ENCODE measurements around the gene KCNE3.
"Not testable (repeated sequence)": the region's sequence is repeated elsewhere in the genome, so short reads cannot be mapped to it uniquely, and the experiment has no call there.

The KCNE3 gene

DNA sequence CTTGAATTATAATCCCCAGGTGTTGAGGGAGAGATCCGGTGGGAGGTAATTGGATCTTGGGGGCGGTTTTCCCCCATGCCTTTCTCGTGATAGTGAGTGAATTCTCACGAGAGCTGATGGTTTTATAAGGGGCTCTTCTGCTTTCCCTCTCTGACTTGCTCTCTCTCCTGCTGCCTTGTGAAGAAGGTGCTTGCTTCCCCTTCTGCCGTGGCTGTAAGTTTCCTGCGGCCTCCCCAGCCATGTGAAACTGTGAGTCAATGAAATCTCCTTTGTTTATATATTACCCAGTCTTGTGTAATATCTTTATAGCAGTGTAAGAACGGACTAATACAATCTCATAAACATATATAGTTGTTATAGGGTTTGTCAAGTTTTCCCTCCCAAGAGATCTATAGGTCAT, 32.8 kb downstream of the KCNE3 start:
- H3K4me3 Mint-ChIP-seq, result no peak overlapping the region
- no peaks in the 10 kb centered on the region for H3K27me3 Mint-ChIP-seq
- no peaks in the 10 kb centered on the region for H3K4me1 Mint-ChIP-seq
- H3K27ac Mint-ChIP-seq, result no peak overlapping the region
- H3K36me3 Mint-ChIP-seq, result no peaks in the 10 kb centered on the region
- no peaks in the 10 kb centered on the region for H3K9me3 Mint-ChIP-seq

DNA sequence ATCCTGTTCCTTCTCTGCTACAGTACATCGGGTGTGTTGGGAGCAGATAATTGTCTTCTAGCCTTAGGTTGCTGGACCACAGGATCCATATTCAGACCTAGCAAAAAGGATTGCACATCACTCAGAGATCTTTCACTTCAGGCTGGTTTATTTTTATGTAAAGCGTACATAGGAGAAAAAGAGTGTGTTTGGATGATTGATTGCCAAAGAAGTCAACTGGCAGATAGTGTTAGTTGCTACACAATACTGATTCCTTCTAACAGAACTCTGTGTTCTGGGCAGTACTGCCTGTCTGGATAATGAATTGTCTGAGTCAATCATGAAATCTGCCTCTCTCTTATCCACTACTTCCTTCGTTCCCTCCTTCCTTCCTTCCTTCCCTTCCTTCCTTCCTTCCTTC, 38.1 kb downstream of the KCNE3 start:
- no peaks in the 10 kb centered on the region for H3K9me3 Mint-ChIP-seq

DNA sequence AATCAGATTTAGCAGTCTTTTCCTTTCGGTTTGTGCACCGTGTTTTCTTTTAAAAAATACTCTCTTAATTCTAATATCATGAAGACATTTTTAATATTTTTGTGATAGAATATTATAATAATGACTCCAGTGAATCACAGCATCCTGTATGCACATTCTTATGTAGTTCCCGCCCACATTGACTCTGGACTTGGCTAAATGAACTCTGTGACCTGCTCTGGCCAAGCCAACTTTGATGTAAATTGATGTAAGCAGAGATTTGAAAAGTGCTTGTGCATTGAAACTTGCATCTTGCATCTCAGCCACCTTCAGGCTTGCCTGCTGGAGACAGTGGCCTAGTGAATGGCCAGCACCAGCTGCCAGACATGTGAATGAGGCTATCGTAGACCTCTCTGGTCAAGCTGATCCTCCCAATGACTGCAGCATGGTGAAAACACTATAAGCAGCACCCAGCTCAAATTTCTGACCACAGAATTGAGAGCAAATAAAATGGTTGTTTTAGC, 39.9 kb downstream of the KCNE3 start:
- Mint-ChIP-seq H3K4me1 (no peaks in the 10 kb centered on the region), H3K36me3 (no peaks in the 10 kb centered on the region)

More for the DNA sequence above, 38.1 kb downstream of the KCNE3 start:
- Mint-ChIP-seq H3K36me3 (no peaks in the 10 kb centered on the region), H3K27me3 (no peaks in the 10 kb centered on the region), H3K4me1 (no peaks in the 10 kb centered on the region), H3K27ac (no peak overlapping the region), H3K4me3 (no peak overlapping the region)

DNA sequence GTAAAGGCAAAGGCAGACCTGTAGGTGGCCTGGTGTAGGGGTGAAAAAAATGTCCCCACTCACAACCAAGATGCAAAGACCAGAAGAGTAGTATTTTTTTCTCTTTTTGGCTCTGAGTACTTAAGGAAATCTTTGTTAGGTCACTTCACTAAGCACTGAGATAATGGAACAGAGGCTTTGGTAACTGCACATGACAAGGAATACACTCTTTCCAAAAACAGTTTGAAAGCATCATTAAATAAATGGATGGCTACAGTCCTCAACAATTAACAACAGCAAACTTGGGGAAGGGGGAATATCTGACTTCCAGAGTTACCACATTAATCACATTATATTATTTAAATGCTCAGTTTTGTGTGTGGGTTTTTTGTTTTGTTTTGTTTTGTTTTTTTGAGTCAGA, 42.2 kb downstream of the KCNE3 start:
- no peaks in the 10 kb centered on the region for H3K36me3 Mint-ChIP-seq
- H3K27me3 Mint-ChIP-seq, result no peaks in the 10 kb centered on the region
- H3K9me3 Mint-ChIP-seq, result no peaks in the 10 kb centered on the region
- no peak overlapping the region for H3K27ac Mint-ChIP-seq
- H3K4me1 Mint-ChIP-seq, result peaks cover 3% of the 10 kb centered on the region
- no peak overlapping the region for H3K4me3 Mint-ChIP-seq

More for the DNA sequence above, 39.9 kb downstream of the KCNE3 start:
- Mint-ChIP-seq H3K4me3 (no peak overlapping the region), H3K9me3 (no peaks in the 10 kb centered on the region), H3K27me3 (no peaks in the 10 kb centered on the region), H3K27ac (no peak overlapping the region)

DNA sequence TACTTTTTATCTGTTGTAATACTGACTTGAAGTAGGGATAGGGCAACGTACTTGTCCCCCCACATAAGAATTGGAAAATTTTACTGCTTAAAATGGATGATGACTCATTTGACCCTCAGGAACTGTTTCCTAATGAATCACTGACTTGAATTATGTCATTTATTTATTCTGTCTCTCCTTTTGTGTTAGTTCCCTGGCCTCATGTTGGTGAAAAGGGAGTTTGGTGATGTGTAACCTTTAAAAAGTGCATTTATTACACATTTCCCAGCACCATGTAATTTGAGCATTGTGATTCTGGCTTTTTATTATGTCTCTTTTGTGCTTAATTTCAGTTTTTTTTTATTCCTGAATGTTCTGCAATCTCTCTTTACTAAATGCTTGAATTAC, 48.8 kb downstream of the KCNE3 start:
- Mint-ChIP-seq H3K27me3 (no peaks in the 10 kb centered on the region), H3K9me3 (no peaks in the 10 kb centered on the region), H3K4me1 (peaks cover 41% of the 10 kb centered on the region), H3K4me3 (peak overlapping the region; percentile 78), H3K27ac (peak overlapping the region; percentile 98), H3K36me3 (no peaks in the 10 kb centered on the region)

DNA sequence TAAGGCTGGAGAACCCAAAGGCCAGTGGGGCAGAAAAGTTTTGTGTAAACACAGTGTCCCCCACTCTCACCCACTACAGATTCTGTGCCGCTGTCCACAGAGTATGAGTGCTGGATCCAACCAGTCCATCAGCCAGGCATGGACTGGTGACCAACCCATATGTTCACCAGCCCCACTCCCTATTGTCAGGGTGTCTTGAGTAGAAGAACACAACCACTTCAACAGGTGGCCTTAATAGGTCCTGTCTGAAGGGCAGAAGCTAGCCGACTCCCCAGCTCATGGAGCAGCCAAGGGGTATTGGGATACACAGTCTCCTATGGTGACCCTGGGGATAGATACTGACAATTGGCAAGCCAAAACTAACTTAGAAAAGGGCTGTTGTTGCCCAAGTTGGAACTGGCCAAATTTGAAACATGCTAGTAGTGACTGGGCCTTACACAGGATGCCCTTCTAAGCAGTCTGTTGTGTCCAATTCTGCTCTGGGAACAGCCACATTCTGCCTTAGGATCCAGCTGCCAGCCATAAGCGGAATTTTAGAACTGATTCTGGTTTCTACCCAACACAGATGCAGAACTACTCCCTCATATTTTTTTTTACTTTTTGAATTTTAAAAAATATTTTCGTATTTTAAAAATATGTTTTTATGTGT, 49.4 kb downstream of the KCNE3 start:
- H3K4me1 Mint-ChIP-seq, result peaks cover 42% of the 10 kb centered on the region
- H3K4me3 Mint-ChIP-seq, result no peak overlapping the region
- H3K27ac Mint-ChIP-seq, result peak overlapping the region; percentile 95
- no peaks in the 10 kb centered on the region for H3K27me3 Mint-ChIP-seq
- H3K36me3 Mint-ChIP-seq, result no peaks in the 10 kb centered on the region
- H3K9me3 Mint-ChIP-seq, result no peaks in the 10 kb centered on the region

DNA sequence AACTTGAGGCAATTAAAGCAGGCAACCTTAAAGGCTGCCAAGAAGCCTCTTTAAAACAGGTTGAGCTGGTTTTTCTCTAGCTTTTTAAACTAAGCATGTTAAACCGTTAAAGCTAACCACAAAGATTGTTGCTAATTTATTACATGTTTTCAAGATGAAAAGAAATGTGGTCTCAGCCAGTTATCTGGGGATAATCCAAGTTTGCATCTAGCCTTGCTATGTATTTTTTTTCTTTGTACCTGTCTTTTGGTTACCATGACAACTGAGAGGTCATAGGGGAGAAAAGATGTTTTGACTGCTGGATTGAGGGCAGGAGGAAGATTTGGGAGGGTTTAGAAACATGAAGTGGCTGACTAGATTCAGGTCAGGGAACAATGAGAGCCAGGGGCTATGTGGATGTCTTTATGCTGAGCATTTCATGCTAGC, 50.0 kb downstream of the KCNE3 start:
- H3K4me3 Mint-ChIP-seq, result peak overlapping the region; percentile 51
- no peaks in the 10 kb centered on the region for H3K27me3 Mint-ChIP-seq
- peaks cover 47% of the 10 kb centered on the region for H3K4me1 Mint-ChIP-seq
- no peaks in the 10 kb centered on the region for H3K9me3 Mint-ChIP-seq
- no peaks in the 10 kb centered on the region for H3K36me3 Mint-ChIP-seq
- peak overlapping the region; percentile 95 for H3K27ac Mint-ChIP-seq

DNA sequence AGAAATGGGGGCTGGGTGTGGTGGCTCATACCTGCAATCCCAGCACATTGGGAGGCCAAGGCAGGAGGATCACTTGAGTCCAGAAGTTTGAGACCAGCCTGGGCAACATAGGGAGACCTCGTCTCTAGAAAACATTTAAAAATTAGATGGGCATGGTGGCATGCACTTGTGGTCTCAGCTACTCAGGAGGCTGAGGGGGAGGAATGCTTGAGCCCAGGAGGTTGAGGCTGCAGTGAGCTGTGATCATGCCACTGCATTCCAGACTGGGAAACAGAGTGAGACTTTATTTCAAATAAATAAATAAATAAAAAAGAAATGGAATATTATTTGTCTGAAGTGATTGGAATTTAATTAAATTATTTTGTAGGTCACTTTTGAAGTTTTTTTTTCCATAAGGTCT, 50.4 kb downstream of the KCNE3 start:
- H3K36me3 Mint-ChIP-seq, H3K9me3 Mint-ChIP-seq, H3K27me3 Mint-ChIP-seq: not testable (repeated sequence)
- H3K4me1 Mint-ChIP-seq, result peaks cover 48% of the 10 kb centered on the region
- peak overlapping the region; percentile 37 for H3K4me3 Mint-ChIP-seq
- H3K27ac Mint-ChIP-seq, result peak overlapping the region; percentile 44

DNA sequence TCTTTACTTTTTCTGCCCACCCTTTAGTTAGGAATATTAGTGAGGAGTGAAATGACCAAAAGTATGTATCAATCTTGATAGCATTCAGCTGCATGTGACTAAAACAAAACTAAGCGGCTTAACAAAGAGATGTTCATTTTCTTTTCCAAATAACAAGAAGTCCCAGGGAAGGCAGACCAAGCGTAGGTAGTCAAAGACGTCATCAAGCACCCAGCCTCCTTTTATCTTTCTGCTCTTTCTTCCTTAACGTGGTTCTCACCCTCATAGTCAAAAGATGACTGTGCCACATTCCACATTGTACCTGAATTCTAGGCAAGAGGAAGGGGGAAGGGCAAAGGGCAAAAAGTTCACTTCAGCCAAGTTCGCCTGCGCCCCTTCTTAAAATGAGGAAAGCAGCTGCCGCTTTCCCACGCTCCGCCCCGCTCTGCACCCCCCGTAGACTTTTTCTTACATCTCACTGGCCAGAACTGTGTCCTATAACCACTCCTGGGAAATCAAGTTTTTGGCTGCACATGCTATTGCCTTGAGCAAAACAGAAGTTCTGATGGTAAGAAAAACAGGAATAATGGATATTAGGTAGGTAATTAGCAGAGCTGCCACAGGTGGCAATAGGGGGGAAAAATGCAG, 54.5 kb downstream of the KCNE3 start:
- H3K4me1 Mint-ChIP-seq, result peaks cover 27% of the 10 kb centered on the region
- no peaks in the 10 kb centered on the region for H3K36me3 Mint-ChIP-seq
- H3K4me3 Mint-ChIP-seq, result no peak overlapping the region
- H3K27ac Mint-ChIP-seq, result no peak overlapping the region
- H3K27me3 Mint-ChIP-seq, result no peaks in the 10 kb centered on the region
- no peaks in the 10 kb centered on the region for H3K9me3 Mint-ChIP-seq

DNA sequence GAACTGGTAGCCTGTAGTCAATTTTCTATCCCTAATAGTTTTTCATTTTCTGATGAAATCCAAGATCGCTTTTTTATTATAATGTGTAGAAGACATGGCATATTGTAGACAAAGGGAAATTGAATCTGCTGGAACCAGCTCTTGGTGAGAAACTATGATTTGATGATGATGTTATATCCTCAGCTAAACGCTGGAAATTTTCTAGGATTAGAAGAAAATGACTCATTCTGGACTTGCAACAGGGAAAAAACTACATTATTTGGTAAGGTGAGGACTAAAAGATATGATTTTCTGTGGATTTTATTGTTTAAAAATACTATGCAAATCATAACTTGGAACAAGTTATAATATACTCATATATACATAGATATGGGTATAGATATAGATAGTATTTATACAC, 55.0 kb downstream of the KCNE3 start:
- H3K9me3 Mint-ChIP-seq, result no peaks in the 10 kb centered on the region

DNA sequence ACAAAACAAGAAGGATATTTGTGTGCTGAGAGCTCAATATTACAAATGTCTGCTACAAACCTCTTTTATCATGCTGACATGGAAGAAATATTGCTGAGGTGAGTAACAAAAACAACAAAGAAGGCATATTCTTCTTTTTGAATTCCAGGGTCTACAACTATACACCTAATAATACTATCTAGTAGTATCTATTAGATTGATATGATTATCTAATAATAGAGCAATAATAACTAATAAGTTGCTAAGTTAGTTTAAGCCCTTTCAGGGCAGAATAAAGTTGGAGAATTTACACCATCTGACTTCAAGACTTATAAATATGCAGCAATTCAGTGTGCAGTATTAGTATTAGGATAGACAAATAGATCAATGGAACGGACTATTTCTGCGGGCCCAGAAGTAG, 57.7 kb downstream of the KCNE3 start:
- no peaks in the 10 kb centered on the region for H3K27me3 Mint-ChIP-seq
- peak overlapping the region; percentile 8 for H3K27ac Mint-ChIP-seq
- peaks cover 7% of the 10 kb centered on the region for H3K4me1 Mint-ChIP-seq
- H3K4me3 Mint-ChIP-seq, result no peak overlapping the region
- no peaks in the 10 kb centered on the region for H3K9me3 Mint-ChIP-seq
- H3K36me3 Mint-ChIP-seq, result no peaks in the 10 kb centered on the region

More for the DNA sequence above, 55.0 kb downstream of the KCNE3 start:
- no peak overlapping the region for H3K27ac Mint-ChIP-seq
- H3K27me3 Mint-ChIP-seq, result no peaks in the 10 kb centered on the region
- H3K4me1 Mint-ChIP-seq, result peaks cover 22% of the 10 kb centered on the region
- no peaks in the 10 kb centered on the region for H3K36me3 Mint-ChIP-seq
- no peak overlapping the region for H3K4me3 Mint-ChIP-seq

All from activated naive CD4-positive, alpha-beta T cell treated with anti-CD3 and anti-CD28 coated beads, Interleukin-2, amount 50 U/mL, for 24 hours (primary cell).